NCI-H345 treated with DMSO at 0.1 percent for 48 hours (cell line): ENCODE measurements around the gene SUPT16H.
A peak's percentile ranks its signal among the peaks of the same experiment; 100 is the strongest.
"Not testable (repeated sequence)": the region's sequence is repeated elsewhere in the genome, so short reads cannot be mapped to it uniquely, and the experiment has no call there.

Source experiments
- DNase-seq: peaks from one replicate; lab custom pipeline; 2025; ENCODE audit not compliant: unreplicated experiment; lab: John Stamatoyannopoulos, UW

Gene SUPT16H

DNA sequence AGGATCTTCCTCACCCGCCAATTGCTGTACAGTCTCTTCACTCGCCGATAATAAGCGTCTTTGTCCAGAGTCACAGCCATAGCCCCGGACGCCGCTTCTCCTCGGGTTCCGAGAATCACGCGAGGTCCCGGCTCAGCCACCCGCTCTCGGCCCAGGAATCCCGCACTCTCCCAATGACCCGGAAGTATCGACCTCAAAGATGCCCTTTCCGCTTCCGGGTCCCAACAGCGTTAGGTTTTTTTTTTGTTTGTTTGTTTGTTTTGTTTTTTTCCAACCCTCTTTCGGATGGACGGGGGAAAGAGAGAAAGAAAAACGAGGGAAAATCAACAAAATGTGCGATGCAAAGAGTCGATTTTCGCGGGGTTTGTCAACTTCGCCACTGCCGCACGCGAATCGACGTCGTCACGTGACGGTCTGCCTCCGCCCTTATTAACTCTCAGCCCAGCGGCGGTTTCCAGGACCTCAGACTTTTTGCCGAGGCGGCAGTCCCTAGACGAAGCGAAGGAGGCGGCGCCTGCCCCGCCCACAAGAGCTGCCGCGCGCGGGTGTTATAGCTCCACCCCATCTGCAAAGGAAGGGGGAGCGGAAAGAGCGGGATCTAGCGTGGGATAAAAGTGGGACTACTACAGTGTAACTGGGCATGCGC, at the start of gene SUPT16H:
Gene SUPT16H, minus strand, starts transcription at position 172 of the 646 bp plus-strand sequence. Its CDS starts 92 bp downstream, at position 80.
- DNase-seq = peak; percentile 96

DNA sequence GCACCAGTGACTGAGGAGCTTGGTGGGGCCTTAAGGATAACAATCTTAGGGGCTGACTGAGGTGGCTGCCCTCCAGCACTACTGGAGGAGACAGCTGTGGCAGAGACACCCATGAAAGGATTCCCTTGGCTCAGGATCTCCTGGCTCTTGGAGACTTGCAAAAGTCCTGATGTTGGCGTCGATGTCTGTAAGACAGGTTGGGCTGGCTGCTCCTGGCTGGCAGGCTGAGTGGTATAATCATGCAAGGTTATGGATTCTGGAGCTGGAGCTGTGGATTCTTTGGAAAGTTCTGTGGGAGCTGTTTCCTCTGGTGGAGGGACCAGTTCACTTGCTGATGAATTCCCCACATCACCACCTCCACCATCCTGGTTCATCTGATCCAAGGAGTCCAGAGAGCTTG, 47.3 kb upstream of the SUPT16H start:
- no peak for DNase-seq

DNA sequence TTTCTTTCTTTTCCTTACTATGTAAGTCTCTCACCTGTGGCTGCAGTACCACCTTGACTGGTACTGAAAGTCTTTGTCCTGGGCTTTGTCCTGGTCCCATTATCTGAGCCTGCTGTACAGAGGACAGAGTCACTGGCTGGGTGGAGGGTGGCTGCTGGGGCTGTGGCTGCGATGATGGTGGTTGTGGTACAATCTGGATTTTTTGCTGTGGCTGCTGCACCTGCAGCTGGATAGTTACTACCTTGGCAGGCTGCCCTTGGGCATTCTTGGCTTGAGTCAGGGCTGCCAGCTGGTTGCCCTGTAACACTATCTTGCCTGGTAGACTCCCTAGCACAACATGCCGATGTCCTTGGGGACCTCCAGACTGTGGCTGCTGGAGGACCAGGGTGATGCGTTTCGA, 45.1 kb upstream of the SUPT16H start:
- no peak for DNase-seq

DNA sequence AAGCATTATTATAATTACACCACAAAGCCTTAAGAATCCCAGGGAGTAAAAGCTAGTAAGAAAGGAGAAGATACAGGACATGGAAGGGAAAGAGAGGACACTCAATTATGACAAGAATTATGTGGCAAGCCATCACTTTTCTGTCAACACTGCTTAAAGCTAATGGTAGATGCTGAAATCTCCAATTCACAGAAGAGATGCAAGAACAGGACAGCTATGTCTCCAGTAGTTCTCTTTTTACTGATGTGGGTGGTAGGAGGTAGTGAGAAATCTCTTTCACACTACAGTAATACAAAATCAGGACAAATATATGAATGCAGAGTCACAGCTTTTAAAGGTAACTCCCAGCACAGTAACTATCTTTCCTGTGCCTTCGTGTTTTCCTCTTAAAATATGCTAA, 42.9 kb upstream of the SUPT16H start:
- DNase-seq = no peak

DNA sequence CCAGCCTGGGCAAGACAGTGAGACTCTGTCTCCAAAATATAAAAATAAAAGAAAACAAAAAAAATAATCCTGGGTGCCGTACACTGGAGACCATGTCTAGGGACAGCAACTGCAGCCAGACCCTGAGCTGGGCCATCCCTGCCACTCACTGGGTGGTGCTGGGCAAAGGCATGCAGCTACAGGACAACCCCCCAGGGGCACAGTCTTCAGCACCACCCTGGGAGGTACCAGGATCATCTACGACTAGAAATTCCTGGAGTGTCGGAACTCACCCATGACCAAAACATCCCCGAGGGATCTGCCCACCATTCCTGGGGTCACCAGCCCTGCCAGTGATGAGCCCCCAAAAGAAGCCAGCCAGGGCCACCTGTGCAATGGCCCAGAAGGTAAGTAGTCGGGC, 35.7 kb upstream of the SUPT16H start:
- DNase-seq = no peak

DNA sequence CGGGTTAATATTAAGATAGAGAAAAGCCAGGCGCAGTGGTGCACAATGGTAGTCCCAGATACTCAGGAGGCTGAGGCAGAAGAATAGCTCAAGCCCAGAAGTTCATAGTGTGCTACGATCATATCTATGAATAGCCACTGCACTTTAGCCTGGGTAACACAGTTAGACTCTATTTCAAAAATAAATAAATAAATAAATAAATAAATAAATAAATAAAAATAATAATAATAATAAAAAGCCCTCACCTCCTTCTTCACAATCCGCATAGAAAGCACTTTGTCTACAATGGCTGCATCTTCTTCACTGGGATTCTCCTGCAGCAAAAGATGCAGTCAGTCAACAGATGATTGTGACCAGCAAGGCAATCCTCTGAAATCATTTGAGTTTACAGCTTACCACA, 31.5 kb upstream of the SUPT16H start:
- no peak for DNase-seq

DNA sequence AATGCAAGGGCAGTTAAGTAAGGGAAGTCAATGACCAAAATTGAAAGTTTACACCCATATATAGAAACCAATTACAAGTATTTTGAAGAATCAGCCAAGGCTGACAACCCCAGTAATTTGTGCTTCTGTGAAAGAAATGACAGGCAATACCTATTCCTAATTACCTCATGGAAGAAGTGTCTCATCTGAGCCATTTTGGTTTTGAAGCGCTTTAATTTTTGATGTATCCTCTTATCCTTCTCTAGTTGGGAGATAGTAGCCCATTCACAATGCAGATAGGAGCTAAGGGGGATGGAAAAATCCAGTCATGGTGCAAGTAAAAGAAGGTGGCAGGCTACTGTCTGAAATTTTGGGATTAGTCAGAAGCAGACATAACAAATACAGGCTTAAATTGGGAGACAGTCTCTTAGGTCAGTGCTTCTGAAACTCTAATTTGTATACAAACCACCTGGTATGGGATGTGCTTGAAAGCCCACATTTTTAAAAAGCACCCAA, 30.4 kb upstream of the SUPT16H start:
- no peak for DNase-seq

DNA sequence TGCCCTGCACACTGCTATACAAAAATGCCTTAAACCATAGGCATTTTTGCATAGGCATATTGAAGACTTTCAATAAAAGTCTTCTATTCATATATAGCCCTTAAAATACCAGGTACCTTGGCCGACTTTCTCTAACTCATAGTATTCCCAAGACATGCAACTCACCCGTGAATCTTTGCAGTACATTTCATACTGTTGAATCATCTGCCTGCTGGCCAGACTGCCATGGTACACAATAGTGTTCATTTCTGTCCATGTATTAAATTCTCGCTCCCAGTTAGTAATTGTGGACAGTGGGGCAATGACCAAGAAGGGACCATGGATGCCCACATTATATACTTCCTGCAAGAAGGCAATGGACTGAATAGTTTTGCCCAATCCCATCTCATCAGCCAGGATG, 24.3 kb upstream of the SUPT16H start:
- no peak for DNase-seq

DNA sequence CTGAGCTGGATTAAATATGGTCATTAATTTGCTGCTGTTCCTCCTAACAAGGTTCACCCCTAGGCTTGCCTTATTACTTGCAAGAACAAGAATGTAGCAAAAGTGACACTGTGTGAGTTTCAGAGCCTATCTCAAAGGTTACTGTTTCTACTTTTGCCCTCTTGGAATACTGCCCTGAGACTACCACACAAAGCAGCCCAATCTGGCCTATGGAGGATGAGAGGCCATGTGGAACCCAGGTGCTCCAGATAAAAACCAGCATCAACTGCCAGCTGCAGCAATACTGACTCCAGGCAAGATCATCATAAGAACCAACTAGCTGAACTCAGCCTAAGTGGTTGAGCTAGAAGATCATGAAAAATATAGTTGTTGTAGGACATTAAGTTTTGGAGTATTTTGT, 22.4 kb upstream of the SUPT16H start:
- DNase-seq = no peak

DNA sequence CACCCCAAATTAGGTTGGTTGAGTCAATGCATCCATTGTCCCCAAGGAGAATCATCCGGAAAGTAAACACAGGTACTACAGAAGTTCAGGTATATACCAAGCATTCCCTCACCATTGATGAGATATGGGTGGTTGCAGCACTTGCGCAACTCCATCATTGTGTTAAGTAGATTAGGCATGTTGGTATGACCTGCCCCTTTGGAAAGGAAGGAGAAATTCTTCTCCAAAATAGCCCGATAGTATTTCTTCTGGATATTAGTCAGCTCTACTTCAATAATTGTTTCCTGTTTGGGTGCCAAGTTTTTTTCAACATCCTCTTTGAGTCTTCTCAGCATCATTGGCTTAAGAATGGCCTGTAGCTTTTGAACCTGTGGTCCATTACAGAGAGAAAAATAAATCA, 21.3 kb upstream of the SUPT16H start:
- no peak for DNase-seq

DNA sequence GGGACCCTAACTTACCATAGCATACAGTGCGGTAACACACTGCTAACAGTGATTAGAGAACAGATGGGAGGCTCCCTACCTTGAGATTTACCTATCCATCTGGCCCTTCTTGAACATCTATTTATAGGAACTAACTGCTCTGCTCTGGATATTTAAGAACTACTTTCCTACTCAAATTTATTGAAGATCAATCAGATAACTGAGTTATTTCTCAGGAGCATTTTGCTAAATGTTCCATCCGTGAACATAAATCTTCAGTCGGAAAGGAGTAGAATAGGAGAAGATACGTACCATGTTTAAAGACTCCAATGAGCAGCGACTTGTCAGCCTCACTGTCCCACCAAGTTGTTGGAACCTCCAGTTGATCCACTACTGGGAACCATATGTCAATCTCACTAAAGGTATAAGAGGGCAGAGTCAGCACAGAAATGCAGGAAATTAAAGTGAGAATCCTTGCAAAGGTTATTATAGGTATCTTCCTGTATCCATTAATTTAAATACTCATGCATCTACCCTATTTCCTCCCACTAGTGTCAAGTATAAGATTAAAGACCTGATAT, 15.6 kb upstream of the SUPT16H start:
- DNase-seq = no peak

DNA sequence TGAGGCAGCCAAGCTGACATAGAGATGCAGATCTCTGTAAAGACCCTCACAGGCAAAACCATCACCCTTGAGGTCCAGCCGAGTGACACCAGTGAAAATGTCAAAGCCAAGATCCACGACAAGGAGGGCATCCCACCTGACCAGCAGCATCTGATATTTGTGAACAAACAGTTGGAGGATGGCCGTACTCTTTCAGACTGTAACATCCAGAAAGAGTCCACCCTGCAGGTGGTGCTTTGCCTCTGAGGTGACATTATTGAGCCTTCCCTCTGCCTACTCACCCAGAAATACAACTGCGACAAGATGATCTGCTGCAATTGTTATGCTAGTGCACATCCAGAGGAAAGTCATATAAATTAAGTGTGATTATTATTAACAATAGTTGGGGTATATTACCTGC, 15.1 kb upstream of the SUPT16H start:
- DNase-seq = no peak

DNA sequence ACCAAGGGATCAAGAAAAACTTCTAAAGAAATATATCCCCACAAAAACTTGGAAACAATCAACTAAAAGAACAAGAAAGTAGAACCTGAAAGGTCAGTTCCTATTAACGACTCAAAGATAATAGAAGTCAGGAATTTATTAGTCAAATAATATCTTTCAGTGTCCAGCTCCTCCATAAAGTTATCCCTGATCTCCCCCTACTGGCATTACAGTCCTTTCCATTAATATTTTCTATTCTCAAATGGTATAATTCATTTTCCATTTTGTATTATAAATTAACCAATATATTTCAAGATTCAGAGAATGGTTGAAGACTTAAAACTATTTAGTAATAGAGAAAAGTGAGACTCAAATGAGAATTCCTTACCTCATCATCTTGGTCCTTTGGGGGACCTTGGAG, 11.6 kb upstream of the SUPT16H start:
- DNase-seq = no peak

DNA sequence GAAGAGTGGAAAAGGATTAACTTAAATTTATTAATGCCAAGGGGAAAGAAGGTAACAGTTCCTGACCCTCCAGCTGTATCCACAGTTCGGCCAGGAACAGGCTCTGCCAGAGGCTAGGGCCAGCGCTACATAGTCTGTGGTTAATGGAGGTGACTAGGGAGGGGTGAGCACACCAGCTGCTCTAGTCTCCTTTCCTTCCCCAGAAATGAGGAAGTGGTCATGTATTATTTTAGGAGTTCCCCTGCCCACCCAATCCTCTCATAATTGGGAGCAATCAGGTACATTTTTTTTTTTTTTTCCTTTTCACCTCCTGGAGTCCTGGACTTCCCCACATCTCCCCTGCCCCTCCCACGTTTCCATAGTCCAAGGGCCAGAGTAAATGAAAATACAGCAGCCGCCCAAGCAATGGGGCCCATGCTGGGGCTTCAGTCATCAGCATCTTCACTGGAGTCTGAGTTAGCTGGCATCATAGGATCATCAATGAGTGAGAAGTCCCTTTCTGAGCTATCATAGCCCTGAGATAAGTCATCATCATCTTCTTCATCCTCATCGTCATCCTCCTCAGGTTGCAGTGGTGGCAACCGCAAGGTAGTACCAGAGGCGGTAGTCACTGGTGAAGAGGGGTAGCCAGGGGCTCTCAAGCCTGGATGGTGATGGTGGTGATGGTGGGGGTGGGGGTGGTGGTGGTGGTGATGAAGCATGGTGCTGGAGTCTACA, 1.5 kb upstream of the SUPT16H start:
- DNase-seq = no peak

DNA sequence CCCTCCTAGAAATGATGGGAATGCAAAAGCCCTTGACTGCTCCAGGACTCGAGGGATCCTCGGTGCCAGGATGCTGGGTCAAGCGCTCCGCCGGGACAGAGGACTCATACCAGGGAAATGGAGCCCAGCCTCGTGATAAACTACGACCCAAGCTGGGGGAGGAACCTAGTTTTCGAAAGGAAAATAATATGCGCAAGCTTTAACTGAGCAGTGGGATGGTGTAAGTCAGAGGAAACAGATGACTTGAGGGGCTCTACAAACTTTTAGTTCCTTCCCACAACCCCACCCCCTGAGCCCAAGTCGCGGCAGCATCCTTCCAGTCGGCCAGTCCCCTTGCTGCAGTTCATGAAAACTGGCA, 654 bp upstream of the SUPT16H start:
- DNase-seq = no peak

DNA sequence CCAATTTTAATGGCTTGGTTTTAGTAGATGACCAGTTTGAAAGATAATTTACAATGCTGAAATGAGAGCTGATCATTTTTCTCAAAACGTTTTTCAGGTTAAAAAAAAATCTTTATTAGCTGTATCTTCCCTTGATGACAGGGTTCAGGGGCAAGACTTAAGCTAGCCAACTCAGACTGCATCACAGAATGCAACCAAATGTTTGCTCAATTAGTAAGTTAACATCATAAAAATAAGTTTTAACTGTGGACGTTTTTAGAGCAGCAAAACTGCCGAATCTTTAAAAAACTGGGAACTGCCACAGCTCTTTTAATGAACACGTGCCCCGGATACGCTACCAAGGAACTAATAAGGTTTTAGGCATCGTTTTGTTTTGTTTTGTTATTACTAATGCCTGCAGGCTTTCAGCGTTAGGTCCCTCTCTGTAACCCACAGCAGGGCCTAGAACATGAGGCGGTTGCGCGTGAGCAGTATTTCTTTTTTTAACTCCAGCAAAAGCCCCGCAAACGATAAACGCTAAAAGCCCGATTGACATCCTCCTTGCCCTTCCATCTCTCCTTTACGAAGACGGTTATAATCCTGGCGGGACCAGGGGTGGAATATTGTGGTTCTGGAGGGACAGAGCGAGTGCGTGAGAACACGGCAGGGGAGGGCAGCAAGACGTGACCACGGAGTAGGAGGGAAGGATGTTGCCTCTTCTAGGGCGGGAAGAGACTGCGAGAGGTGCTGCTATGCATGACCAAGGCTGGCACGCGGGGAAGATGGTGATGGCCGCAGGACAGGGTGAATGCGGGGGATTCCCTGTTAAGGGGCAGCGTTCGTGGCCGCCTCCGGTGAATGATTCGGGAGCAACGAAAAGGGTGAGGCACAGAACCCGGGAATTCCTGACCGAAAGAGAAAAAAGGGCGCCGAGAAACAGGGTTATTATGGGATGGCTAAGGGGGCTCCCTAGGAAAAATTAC, 652 bp downstream of the SUPT16H start:
- peak; percentile 39 for DNase-seq

DNA sequence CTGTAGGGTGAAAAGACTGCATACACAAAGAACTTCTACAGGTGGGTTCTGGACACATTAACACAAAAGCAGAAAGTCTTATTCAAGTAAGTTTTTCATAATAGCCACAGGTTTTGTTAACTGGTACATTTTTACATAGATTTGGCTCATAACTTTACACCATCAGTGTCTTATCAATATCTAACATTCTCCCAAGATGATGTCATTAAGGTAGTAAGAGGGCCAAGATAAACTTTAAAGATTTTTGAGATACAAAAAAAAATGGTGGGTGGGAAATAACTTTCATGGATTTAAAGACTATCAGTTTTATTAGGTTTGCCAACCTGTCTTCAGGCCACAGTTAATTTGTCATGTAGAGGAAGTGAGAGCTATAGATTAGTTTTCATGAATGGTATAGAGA, 1.7 kb downstream of the SUPT16H start:
- DNase-seq = no peak

DNA sequence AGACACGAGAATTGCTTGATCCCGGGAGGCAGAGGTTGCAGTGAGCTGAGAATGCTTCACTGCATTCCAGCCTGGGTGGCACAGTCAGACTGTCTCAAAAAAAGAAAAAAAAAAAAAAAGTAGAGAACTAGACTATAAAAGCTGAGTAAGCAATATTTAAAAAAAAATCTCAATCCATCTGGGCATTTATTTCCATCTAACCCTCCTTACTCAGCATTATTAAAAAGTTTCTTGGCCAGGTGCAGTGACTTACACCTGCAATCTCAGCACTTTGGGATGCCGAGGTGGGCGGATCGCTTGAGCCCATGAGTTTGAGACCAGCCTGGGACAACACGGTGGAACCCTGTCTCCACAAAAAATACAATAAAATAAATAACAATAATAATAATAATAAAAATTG, 4.5 kb downstream of the SUPT16H start:
- DNase-seq = no peak

DNA sequence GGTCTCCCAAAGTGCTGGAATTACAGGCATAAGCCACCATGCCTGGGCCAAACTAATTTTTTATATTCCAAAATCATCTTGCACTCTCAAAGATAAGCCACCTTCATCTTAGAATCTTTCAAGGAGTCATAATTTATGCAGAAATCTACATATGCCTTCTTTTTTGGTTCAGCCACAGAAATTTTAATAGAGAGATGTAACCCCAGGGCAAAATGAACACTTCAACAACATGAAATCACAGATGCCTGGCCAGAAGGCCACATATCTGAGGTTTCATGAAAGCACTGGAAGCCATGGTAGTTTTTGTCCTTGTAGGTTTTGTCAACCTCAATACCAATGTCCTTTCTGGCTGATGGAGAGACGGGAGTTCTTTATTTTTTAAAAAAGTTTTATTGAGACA, 9.8 kb downstream of the SUPT16H start:
- no peak for DNase-seq

DNA sequence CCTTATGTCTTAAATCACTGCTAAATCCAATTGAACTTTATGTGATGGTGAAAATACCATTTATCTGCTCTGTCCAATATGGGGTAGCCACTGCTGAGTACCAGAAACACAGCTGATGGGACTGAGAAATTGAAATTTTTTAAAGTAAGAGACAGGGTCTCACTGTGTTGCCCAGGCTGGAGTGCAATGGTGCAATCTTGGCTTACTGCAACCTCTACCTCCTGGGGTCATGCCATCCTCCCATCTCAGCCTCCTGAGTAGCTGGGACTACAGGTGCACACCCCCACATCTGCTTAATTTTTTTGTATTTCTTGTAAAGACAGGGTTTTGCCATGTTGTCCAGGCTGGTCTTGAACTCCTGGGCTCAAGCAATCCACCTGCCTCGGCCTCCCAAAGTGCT, 11.0 kb downstream of the SUPT16H start:
- not testable (repeated sequence) for DNase-seq

DNA sequence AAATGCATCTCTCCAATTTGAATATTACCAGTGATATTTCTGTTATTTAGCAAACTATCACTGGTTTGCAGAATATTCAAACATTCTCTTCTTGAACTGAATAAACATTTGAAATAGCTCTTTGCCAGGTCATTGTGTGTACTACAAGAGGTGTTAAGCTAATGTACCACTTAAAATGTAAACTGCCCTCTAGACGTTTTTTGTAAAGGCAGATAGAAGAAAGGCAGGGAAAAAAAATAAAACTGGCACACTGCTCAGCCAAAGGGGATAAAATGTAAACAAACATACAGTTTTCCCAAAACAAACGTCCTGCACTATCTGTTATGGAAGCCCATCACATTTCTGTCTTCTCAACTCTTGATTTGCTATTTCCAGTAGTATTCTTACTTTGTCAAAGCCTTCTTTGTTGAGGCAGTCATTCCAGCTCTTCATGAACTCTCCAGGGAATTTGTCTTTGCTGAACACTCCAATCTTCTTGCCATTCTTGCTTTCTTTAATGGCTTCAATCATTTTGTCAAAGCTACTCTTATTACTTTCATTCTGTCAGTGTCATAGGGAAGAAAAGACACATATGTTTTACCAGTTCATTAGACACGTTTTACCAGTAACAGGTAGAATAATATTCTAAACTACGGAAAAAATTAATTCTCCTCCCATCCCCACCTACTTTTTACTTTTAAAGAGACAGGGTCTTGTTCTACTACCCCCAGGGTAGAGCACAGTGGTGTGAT, 13.7 kb downstream of the SUPT16H start:
- DNase-seq = no peak
